Calu3 (cell line): ENCODE results near the gene MYLK. TPM values are rescaled to one million over a fixed set of nuclear protein-coding genes. Genes with fewer than 3 reads are reported as not detected.

Source experiments
- BruUV-seq: library from RNA; stranded (reverse); fragments of 400-500 nt; replicated peaks from 2 replicates; lab custom pipeline; 2021; lab: Mats Ljungman, UMichigan
- CTCF ChIA-PET: fragments of 300-600 bp; sonication (Branson Sonifier 250); formaldehyde crosslinking; loops from one replicate; lab custom pipeline; 2022; ENCODE audit warnings: antibody characterized with exemption; lab: Charles Lee
- DNase-seq: peaks from one replicate; pipeline ENCODE4 v3.0.0; 2022
- H3K27ac Mint-ChIP-seq: one replicate; pipeline ENCODE4 v1.8.0; 2022; ENCODE audit warnings: mixed read lengths; ENCODE audit not compliant: unreplicated experiment
- H3K27me3 Mint-ChIP-seq: one replicate; pipeline ENCODE4 v1.8.0; 2022; ENCODE audit warnings: mixed read lengths; ENCODE audit not compliant: unreplicated experiment
- H3K36me3 Mint-ChIP-seq: one replicate; pipeline ENCODE4 v1.8.0; 2022; ENCODE audit warnings: mild to moderate bottlenecking, moderate library complexity, mixed read lengths; ENCODE audit not compliant: insufficient read depth, unreplicated experiment
- H3K4me1 Mint-ChIP-seq: one replicate; pipeline ENCODE4 v1.8.0; 2022; ENCODE audit warnings: mild to moderate bottlenecking, low read depth, mixed read lengths; ENCODE audit not compliant: unreplicated experiment
- H3K4me3 Mint-ChIP-seq: one replicate; pipeline ENCODE4 v1.8.0; 2022; ENCODE audit warnings: mild to moderate bottlenecking, low read depth, moderate library complexity, mixed read lengths; ENCODE audit not compliant: unreplicated experiment
- H3K9me3 Mint-ChIP-seq: one replicate; pipeline ENCODE4 v1.8.0; 2022; ENCODE audit warnings: low read depth, mixed read lengths; ENCODE audit not compliant: unreplicated experiment
- CTCF ChIP-seq: fragments of 200-600 bp; IDR thresholded peaks from one replicate; pipeline ENCODE4 v1.8.0; 2022; ENCODE audit warnings: antibody characterized with exemption; ENCODE audit not compliant: unreplicated experiment
- intact Hi-C: fragments of 100-400 bp; cut with micrococcal nuclease; formaldehyde crosslinking; loops from one replicate; pipeline ENCODE4 v1.10.0; 2022; ENCODE audit not compliant: unreplicated experiment
- total RNA-seq: library from RNA; stranded (reverse); gene quantifications from 2 replicates; pipeline ENCODE4 v1.2.3, GENCODE V29; 2022

MYLK gene
- total RNA-seq, 1 experiment from 2014 or later: 10.7 TPM

GRCh38 chr3:123732447-123732846 is 151.7 kb downstream of the MYLK start:
- Mint-ChIP-seq H3K27me3 (no peaks in the 10 kb centered on the region), H3K9me3 (no peaks in the 10 kb centered on the region), H3K27ac (no peak overlapping the region), H3K4me1 (peaks cover 19% of the 10 kb centered on the region), H3K36me3 (no peaks in the 10 kb centered on the region), H3K4me3 (no peak overlapping the region)
- peak; percentile 68 for DNase-seq
- no peak for TF ChIP-seq CTCF
- CTCF ChIA-PET: interaction anchor here (1.0 to 2.1 kb wide), 2 partner anchors 9 to 12 kb away, joined by 3 to 10 read pairs; no protein-coding TSS in a partner anchor
- no TSS peak for BruUV-seq
- intact Hi-C loops: no loop called here

GRCh38 chr3:123730829-123731228 is 153.3 kb downstream of the MYLK start:
- H3K4me3 Mint-ChIP-seq: no peak overlapping the region
- intact Hi-C loops: no loop called here
- H3K9me3 Mint-ChIP-seq: no peaks in the 10 kb centered on the region

GRCh38 chr3:123728991-123729390 is 155.1 kb downstream of the MYLK start:
- no peaks in the 10 kb centered on the region for H3K9me3 Mint-ChIP-seq
- CTCF ChIA-PET: interaction anchor here (0.7 kb wide), 1 partner anchor 76 kb away, joined by 3 read pairs; no protein-coding TSS in a partner anchor
- intact Hi-C loops: no loop called here
- no peak overlapping the region for H3K27ac Mint-ChIP-seq
- H3K36me3 Mint-ChIP-seq: no peaks in the 10 kb centered on the region
- no TSS peak for BruUV-seq
- H3K27me3 Mint-ChIP-seq: no peaks in the 10 kb centered on the region
- no peak for TF ChIP-seq CTCF
- H3K4me3 Mint-ChIP-seq: no peak overlapping the region
- peaks cover 19% of the 10 kb centered on the region for H3K4me1 Mint-ChIP-seq
- no peak for DNase-seq

More at GRCh38 chr3:123730829-123731228, 153.3 kb downstream of the MYLK start:
- H3K4me1 Mint-ChIP-seq: peaks cover 19% of the 10 kb centered on the region
- DNase-seq: no peak
- H3K27me3 Mint-ChIP-seq: no peaks in the 10 kb centered on the region
- TF ChIP-seq CTCF: no peak
- no TSS peak for BruUV-seq
- no peak overlapping the region for H3K27ac Mint-ChIP-seq
- CTCF ChIA-PET: no interaction called here
- no peaks in the 10 kb centered on the region for H3K36me3 Mint-ChIP-seq

- Mint-ChIP-seq H3K27ac (no peak overlapping the region), H3K9me3 (no peaks in the 10 kb centered on the region), H3K27me3 (no peaks in the 10 kb centered on the region), H3K4me3 (no peak overlapping the region), H3K4me1 (peaks cover 9% of the 10 kb centered on the region), H3K36me3 (no peaks in the 10 kb centered on the region)
- no TSS peak for BruUV-seq
- CTCF ChIA-PET: interaction anchor here (0.6 kb wide), 1 partner anchor 308 kb away, joined by 6 read pairs; no protein-coding TSS in a partner anchor
- intact Hi-C loops: no loop called here
- no peak for DNase-seq
- TF ChIP-seq CTCF: no peak
These were observed 156.1 kb downstream of the MYLK start for GRCh38 chr3:123728014-123728413.
